ENCODE data around the gene PLA2G5. TPM values are rescaled to one million over a fixed set of nuclear protein-coding genes. Genes with fewer than 3 reads are reported as not detected.

Gene PLA2G5
- total RNA-seq, 4 donors from 2014 or later = 17.7 to 46.2 (median 28.4) TPM

- Histone ChIP-seq H3K27me3 (no peaks in the 10 kb centered on the region), H3K4me1 (peaks cover 15 to 27% (median 24%) of the 10 kb centered on the region in 4 donors), H3K27ac (replicated peaks in 1 of 4) (no peak overlapping the region), H3K36me3 (peaks cover 0 to 21% (median 0%) of the 10 kb centered on the region in 4 donors), H3K4me3 (no peak overlapping the region), H3K9me3 (no peaks in the 10 kb centered on the region)
- no peak for DNase-seq (ENCODE audit: extremely low spot score)
- TF ChIP-seq POLR2A (IDR thresholded peaks at IDR 0.05; ENCODE audit: low read depth) (no peak), POLR2AphosphoS5 (IDR thresholded peaks at IDR 0.05) (no peak), CTCF (IDR thresholded peaks at IDR 0.05) (no peak), EP300 (IDR thresholded peaks at IDR 0.05) (no peak)
- WGBS = 67% methylated on average over 8 of the region's 8 CpGs
- intact Hi-C loops (cut with DNase I) = no loop called here
Observed at GRCh38 chr1:20079661-20080305, 9.8 kb downstream of the PLA2G5 start.

GRCh38 chr1:20080441-20081352 is 10.7 kb downstream of the PLA2G5 start:
- WGBS = 75% methylated on average over 20 of the region's 20 CpGs
- peaks cover 15 to 25% (median 22%) of the 10 kb centered on the region in 4 donors for H3K4me1 ChIP-seq
- TF ChIP-seq POLR2A (IDR thresholded peaks at IDR 0.05; ENCODE audit: low read depth) = no peak
- peaks cover 0 to 27% (median 0%) of the 10 kb centered on the region in 4 donors for H3K36me3 ChIP-seq
- intact Hi-C loops (cut with DNase I) = no loop called here
- H3K27ac ChIP-seq (replicated peaks in 1 of 4) = no peak overlapping the region
- no peaks in the 10 kb centered on the region for H3K9me3 ChIP-seq
- no peaks in the 10 kb centered on the region for H3K27me3 ChIP-seq
- no peak overlapping the region for H3K4me3 ChIP-seq
- no peak for DNase-seq (ENCODE audit: extremely low spot score)

- peaks cover 15 to 25% (median 22%) of the 10 kb centered on the region in 4 donors for H3K4me1 ChIP-seq
- intact Hi-C loops (cut with DNase I) = no loop called here
- TF ChIP-seq EP300 (IDR thresholded peaks at IDR 0.05) (no peak), CTCF (IDR thresholded peaks at IDR 0.05) (no peak), POLR2AphosphoS5 (IDR thresholded peaks at IDR 0.05) (no peak), POLR2A (IDR thresholded peaks at IDR 0.05; ENCODE audit: low read depth) (no peak)
- 76% methylated on average over 6 of the region's 8 CpGs for WGBS
- no peak overlapping the region for H3K4me3 ChIP-seq
- peaks cover 0 to 27% (median 5%) of the 10 kb centered on the region in 4 donors for H3K36me3 ChIP-seq
- DNase-seq (ENCODE audit: extremely low spot score) = no peak
- H3K9me3 ChIP-seq = no peaks in the 10 kb centered on the region
- H3K27ac ChIP-seq (replicated peaks in 1 of 4) = no peak overlapping the region
- no peaks in the 10 kb centered on the region for H3K27me3 ChIP-seq
Observed at GRCh38 chr1:20081353-20081810, 11.4 kb downstream of the PLA2G5 start.

GRCh38 chr1:20082772-20083171 is 12.8 kb downstream of the PLA2G5 start:
- Histone ChIP-seq H3K36me3 (peaks cover 0 to 30% (median 7%) of the 10 kb centered on the region in 4 donors), H3K4me1 (peaks cover 15 to 25% (median 22%) of the 10 kb centered on the region in 4 donors), H3K9me3 (no peaks in the 10 kb centered on the region), H3K27me3 (no peaks in the 10 kb centered on the region), H3K4me3 (no peak overlapping the region), H3K27ac (replicated peaks in 1 of 4) (no peak overlapping the region)
- no peak for DNase-seq (ENCODE audit: extremely low spot score)
- intact Hi-C loops (cut with DNase I) = no loop called here
- 81% methylated on average over 2 of the region's 2 CpGs for WGBS
- TF ChIP-seq EP300 (IDR thresholded peaks at IDR 0.05) (no peak), CTCF (IDR thresholded peaks at IDR 0.05) (no peak), POLR2A (IDR thresholded peaks at IDR 0.05; ENCODE audit: low read depth) (no peak), POLR2AphosphoS5 (IDR thresholded peaks at IDR 0.05) (no peak)
